Spleen (tissue), 11 donors: Measurements from ENCODE around the gene FRS3. TPM values are rescaled to one million over a fixed set of nuclear protein-coding genes. Genes with fewer than 3 reads are reported as not detected.

ENCODE experiments used
- DNase-seq: peaks from one replicate; pipeline ENCODE4 v3.0.0-alpha.2; 2020
- H3K27ac ChIP-seq, 8 donors: fragments of 200-600 bp; sonication (generic) in 7 of 8; 1 replicate in 4 of 8; 2 replicates in 4 of 8; pipeline versions ENCODE4 v1.5.0 to v1.8.0; 2016 to 2021; ENCODE audit warnings: inconsistent platforms in 4 of 8, mild to moderate bottlenecking in 4 of 8, moderate library complexity in 1 of 8
- H3K27me3 ChIP-seq, 7 donors: fragments of 200-600 bp; sonication (generic) in 6 of 7; replicated peaks in 1 of 7; 1 replicate in 4 of 7; 2 replicates in 3 of 7; pipeline versions ENCODE4 v1.5.0 to v1.8.0; 2016 to 2021; ENCODE audit warnings: inconsistent platforms in 3 of 7, mild to moderate bottlenecking in 1 of 7
- H3K36me3 ChIP-seq, 6 donors: fragments of 200-600 bp; sonication (generic) in 5 of 6; 1 replicate in 4 of 6; 2 replicates in 2 of 6; pipeline versions ENCODE4 v1.5.0 to v1.8.0; 2016 to 2021; ENCODE audit warnings: inconsistent platforms in 2 of 6
- H3K4me1 ChIP-seq, 6 donors: fragments of 200-600 bp; sonication (generic) in 5 of 6; 1 replicate in 3 of 6; 2 replicates in 3 of 6; pipeline versions ENCODE4 v1.5.0 to v1.8.0; 2016 to 2021; ENCODE audit warnings: inconsistent platforms in 3 of 6
- H3K4me3 ChIP-seq, 8 donors: fragments of 200-600 bp; sonication (generic) in 7 of 8; 1 replicate in 4 of 8; 2 replicates in 4 of 8; pipeline versions ENCODE4 v1.5.0 to v1.8.0; 2016 to 2021; ENCODE audit warnings: inconsistent platforms in 4 of 8, mild to moderate bottlenecking in 4 of 8, moderate library complexity in 2 of 8
- H3K9me3 ChIP-seq, 8 donors: fragments of 200-600 bp; sonication (generic) in 7 of 8; 1 replicate in 4 of 8; 2 replicates in 4 of 8; pipeline versions ENCODE4 v1.5.0 to v1.8.0; 2016 to 2021; ENCODE audit warnings: inconsistent platforms in 4 of 8
- CTCF ChIP-seq, 11 experiments: fragments of 200-600 bp in 7 of 11; fragments of 450-650 bp in 4 of 11; sonication (generic) in 4 of 11; IDR thresholded peaks in 8 of 11; conservative IDR thresholded peaks in 3 of 11; 1 replicate in 7 of 11; 2 replicates in 4 of 11; pipeline versions ENCODE4 v1.4.0 to v1.8.0; 2016 to 2021; ENCODE audit warnings: antibody characterized with exemption in 11 of 11, inconsistent platforms in 4 of 11, mild to moderate bottlenecking in 1 of 11
- POLR2A ChIP-seq, 3 donors: fragments of 450-650 bp; IDR thresholded peaks; one replicate each; pipeline ENCODE4 v1.5.1; 2017; ENCODE audit warnings: antibody characterized with exemption in 3 of 3, mild to moderate bottlenecking in 1 of 3
- POLR2AphosphoS5 ChIP-seq, 3 donors: sonication (generic); formaldehyde crosslinking; IDR thresholded peaks; one replicate each; pipeline ENCODE4 v1.5.1; 2017; ENCODE audit warnings: antibody characterized with exemption in 3 of 3
- WGBS, 5 donors: extraction: QIAGEN DNeasy Blood & Tissue Kit in 3 of 5; methylation state at CpG; one replicate each; pipeline versions ENCODE4 v1.1.5 to v1.1.7; 2013 to 2018; 5-methylcytosine and 5-hydroxymethylcytosine counted together
- intact Hi-C: fragments of 100-400 bp; cut with DNase I; formaldehyde crosslinking; loops from one replicate; pipeline ENCODE4 v1.15.0; 2023; ENCODE audit warnings: low total_unique reads
- polyA plus RNA-seq, 3 donors: library from polyadenylated mRNA; stranded (reverse); fragments of 200-250 nt; gene quantifications; one replicate each; pipeline ENCODE4 v1.2.1, GENCODE V29; 2013
- total RNA-seq, 7 donors: library from RNA; depleted of rRNA in 3 of 7; stranded (reverse); fragments of >200 nt in 3 of 7; fragmentation: NEBNext Ultra II Directional in 4 of 7; extraction: Animal tissue kit (Norgen Biotek cat#: 25700) in 4 of 7; gene quantifications; one replicate each; pipeline versions ENCODE4 v1.1.0 to v1.2.1, GENCODE V29; 2016 to 2021
- donor health status: healthy with polysubstance abuse.
- donor health status: DM: no; HTN: no; CAD: no; lungs with moderate emphysema.
- donor health status: DM: no; HTN: no; CAD: no.
- donor health status: Bipolar disorder and iron deficiency.
- donor health status: healthy.
- donor health status: DM: no; HTN: no; CAD: no.
- donor health status: DM: yes; HTN: yes; CAD: no.

Gene FRS3
- total and polyA plus RNA-seq, 10 donors = 2.6 to 7.3 (median 6.0) TPM

- Histone ChIP-seq H3K9me3 (no peaks in the 10 kb centered on the region), H3K4me3 (no peak overlapping the region), H3K4me1 (peaks cover 12 to 32% (median 21%) of the 10 kb centered on the region in 6 donors), H3K27me3 (no peaks in the 10 kb centered on the region), H3K27ac (no peak overlapping the region), H3K36me3 (no peaks in the 10 kb centered on the region)
- intact Hi-C loops = loop anchor here (10.0 kb wide), 1 partner anchor 53 kb away; no protein-coding TSS in a partner anchor
- 90 to 95% (median 93%) methylated on average over 6 of the region's 6 CpGs for WGBS, 5 donors
- DNase-seq = peak; percentile 29
- no peak for TF ChIP-seq CTCF (IDR thresholded peaks at IDR 0.05 in 8 of 11, conservative IDR thresholded peaks at IDR 0.05 in 3 of 11)
Observed at GRCh38 chr6:41737591-41738130, 42.0 kb downstream of the FRS3 start.

GRCh38 chr6:41736800-41737555 is 42.7 kb downstream of the FRS3 start:
- peak; percentile 79 for DNase-seq
- Histone ChIP-seq H3K27ac (no peak overlapping the region), H3K9me3 (no peaks in the 10 kb centered on the region), H3K4me3 (no peak overlapping the region), H3K4me1 (peaks cover 12 to 39% (median 28%) of the 10 kb centered on the region in 6 donors), H3K36me3 (no peaks in the 10 kb centered on the region), H3K27me3 (no peaks in the 10 kb centered on the region)
- intact Hi-C loops = loop anchor here (10.0 kb wide), 1 partner anchor 52 kb away; no protein-coding TSS in a partner anchor
- 89 to 94% (median 92%) methylated on average over 13 of the region's 13 CpGs for WGBS, 5 donors
- TF ChIP-seq POLR2AphosphoS5 (IDR thresholded peaks at IDR 0.05) = no peak
- no peak for TF ChIP-seq CTCF (IDR thresholded peaks at IDR 0.05 in 8 of 11, conservative IDR thresholded peaks at IDR 0.05 in 3 of 11)
- no peak for TF ChIP-seq POLR2A (IDR thresholded peaks at IDR 0.05)

- H3K4me3 ChIP-seq = peak overlapping the region in 2 of 8 donors; percentile 98
- intact Hi-C loops = loop anchor here (10.0 kb wide), 1 partner anchor 51 kb away; no protein-coding TSS in a partner anchor
Observed at GRCh38 chr6:41736186-41736733, 43.4 kb downstream of the FRS3 start.

GRCh38 chr6:41735427-41736185 is 44.1 kb downstream of the FRS3 start, which contains the start of gene TFEB:
TFEB (minus strand) TSS chr6:41735608; CDS start chr6:41691213, 44,395 bp downstream.
- peak; percentile 99 for DNase-seq
- Histone ChIP-seq H3K4me3 (peak within 1 kb of the TSS; percentile 78 to 98 (median 94)), H3K9me3 (no peaks in the 10 kb centered on the region), H3K4me1 (peaks cover 21 to 44% (median 40%) of the 10 kb centered on the region in 6 donors), H3K27ac (peak within 1 kb of the TSS; percentile 82 to 100 (median 98)), H3K27me3 (no peaks in the 10 kb centered on the region), H3K36me3 (peaks cover 0 to 4% (median 0%) of the 10 kb centered on the region in 6 donors)
- intact Hi-C loops = loop anchor here (10.0 kb wide), 1 partner anchor 51 kb away; no protein-coding TSS in a partner anchor
- peak in 1 of 3 donors; percentile 25 for TF ChIP-seq POLR2A (IDR thresholded peaks at IDR 0.05)
- TF ChIP-seq CTCF (IDR thresholded peaks at IDR 0.05 in 8 of 11, conservative IDR thresholded peaks at IDR 0.05 in 3 of 11) = peak; percentile 91 to 99 (median 96)
- peak; percentile 89 to 96 (median 90) for TF ChIP-seq POLR2AphosphoS5 (IDR thresholded peaks at IDR 0.05)
- 7 to 17% (median 10%) methylated on average over 17 to 50 of the region's 50 CpGs for WGBS, 5 donors

More at GRCh38 chr6:41736186-41736733, 43.4 kb downstream of the FRS3 start:
- Histone ChIP-seq H3K36me3 (peaks cover 0 to 4% (median 0%) of the 10 kb centered on the region in 6 donors), H3K9me3 (no peaks in the 10 kb centered on the region), H3K27me3 (no peaks in the 10 kb centered on the region), H3K4me1 (peaks cover 15 to 39% (median 34%) of the 10 kb centered on the region in 6 donors), H3K27ac (no peak overlapping the region)
- TF ChIP-seq POLR2A (IDR thresholded peaks at IDR 0.05) = no peak
- 79 to 86% (median 83%) methylated on average over 6 of the region's 6 CpGs for WGBS, 5 donors
- peak; percentile 68 for DNase-seq
